Measurements from ENCODE around the gene UGT3A1. TPM values are rescaled to one million over a fixed set of nuclear protein-coding genes. Genes with fewer than 3 reads are reported as not detected.

UGT3A1 gene
- polyA plus RNA-seq, 1 of the 3 experiments (the other 2 are of a cell fraction) = not detected

DNA sequence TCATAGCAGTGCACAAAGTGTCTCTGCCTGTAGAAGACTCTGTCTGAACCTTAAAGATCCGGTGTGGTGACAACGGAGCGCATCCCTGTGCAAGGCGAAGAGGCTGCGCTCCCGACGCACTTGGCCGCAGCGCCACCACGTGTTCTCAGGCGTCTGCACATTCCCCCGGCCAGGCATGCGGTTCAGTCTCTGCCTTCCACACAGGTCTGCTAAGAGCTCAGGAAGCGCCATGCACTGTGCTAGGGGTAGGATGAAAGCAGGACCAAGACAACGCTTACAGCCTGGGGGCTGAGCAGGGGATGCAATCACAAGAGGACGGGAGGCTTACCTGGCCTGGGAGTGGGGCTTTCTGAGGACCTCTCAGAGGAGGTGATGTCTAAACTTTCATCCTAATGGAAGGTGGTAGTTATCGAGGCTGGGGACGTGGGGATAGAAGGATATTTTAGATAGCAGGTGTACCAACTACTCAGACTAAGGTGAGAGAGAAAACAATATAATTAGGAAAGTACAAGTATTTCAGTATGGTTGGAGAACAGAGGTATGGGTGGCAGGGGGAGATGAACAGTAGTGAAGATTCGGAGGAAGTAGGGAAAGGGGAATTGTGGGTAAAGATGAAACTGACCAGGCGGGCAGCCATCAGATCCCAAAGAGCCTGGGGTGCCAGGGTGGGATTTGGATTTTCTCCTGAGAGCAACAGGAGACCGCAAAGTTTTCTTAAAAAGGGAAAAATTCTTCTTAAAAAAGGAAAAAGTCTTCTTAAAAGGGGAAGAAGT, 66.1 kb downstream of the UGT3A1 start (continued):
- TF ChIP-seq, protein P1, sequence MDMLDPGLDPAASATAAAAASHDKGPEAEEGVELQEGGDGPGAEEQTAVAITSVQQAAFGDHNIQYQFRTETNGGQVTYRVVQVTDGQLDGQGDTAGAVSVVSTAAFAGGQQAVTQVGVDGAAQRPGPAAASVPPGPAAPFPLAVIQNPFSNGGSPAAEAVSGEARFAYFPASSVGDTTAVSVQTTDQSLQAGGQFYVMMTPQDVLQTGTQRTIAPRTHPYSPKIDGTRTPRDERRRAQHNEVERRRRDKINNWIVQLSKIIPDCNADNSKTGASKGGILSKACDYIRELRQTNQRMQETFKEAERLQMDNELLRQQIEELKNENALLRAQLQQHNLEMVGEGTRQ (IDR thresholded peaks at IDR 0.05; ENCODE audit: borderline replicate concordance, low read depth, low read length) = no peak

DNA sequence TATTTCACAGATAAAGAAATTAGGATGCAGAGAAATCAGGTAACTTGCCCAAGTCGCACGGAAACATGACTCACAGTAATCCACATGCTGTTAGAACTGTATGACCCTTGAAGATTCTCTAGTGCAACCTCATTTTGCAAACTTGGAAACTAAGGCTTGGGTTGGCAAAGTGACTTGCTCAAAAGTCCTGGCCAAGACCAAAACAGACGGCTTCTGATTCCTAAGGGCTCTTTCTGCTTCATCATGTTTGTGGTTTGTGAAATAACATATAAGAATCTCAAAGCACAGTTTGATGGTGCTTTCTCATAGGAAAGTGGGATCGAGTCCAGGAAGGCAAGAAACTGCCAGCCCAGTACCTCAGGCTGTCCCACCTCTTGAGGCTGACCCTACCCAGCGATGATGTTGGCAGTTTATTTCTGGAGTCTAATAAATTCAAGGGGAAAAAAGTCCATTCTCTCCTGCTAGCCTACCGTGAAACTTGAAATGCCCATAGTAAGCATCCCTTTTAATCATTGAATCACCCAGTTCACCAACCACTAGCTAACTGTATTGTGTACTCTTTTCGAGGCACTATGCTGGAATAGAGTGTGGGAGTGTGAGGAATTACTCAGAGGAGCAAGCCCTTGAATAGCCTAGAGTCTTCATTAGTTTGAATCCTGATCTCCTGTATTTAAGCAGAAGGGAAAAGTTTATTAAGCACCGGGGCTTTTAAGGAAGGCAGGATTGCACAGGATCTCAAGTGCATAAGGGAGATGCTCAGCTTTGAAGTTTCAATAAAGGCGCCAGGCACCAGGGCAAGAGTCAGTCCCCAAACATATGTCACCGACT, 66.9 kb downstream of the UGT3A1 start:
- Histone ChIP-seq H3K4me2 (peak overlapping the region; percentile 75), H3K9me3 (no peaks in the 10 kb centered on the region), H3K27ac (ENCODE audit: low read depth in 2 of 2, low read length in 1 of 2) (peak overlapping the region in 1 of 2 experiments; percentile 25; a peak in 2 of 4 replicates), H3K79me2 (ENCODE audit: insufficient read depth) (no peaks in the 10 kb centered on the region), H2AFZ (ENCODE audit: low read depth) (peak overlapping the region; percentile 65; the same call in 1 of the 2 replicates), H3K4me1 (ENCODE audit: control insufficient read depth in 1 of 2, insufficient read depth in 2 of 2, low read depth in 1 of 2, low read length in 1 of 2) (peaks cover 0 to 5% of the 10 kb centered on the region in 2 experiments; a peak in 2 of 4 replicates), H3K9me2 (no peaks in the 10 kb centered on the region), H3K27me3 (ENCODE audit: insufficient read depth) (no peaks in the 10 kb centered on the region), H3K9ac (no peak overlapping the region), H3K4me3 (ENCODE audit: low read depth in 2 of 2, low read length in 1 of 2) (peak overlapping the region; percentile 30 to 49; a peak in 3 of 4 replicates), H4K20me1 (ENCODE audit: insufficient read depth) (no peaks in the 10 kb centered on the region), H3K36me3 (replicated peaks in 1 of 2; ENCODE audit: control insufficient read depth in 1 of 2, insufficient read depth in 2 of 2, low read length in 1 of 2) (no peaks in the 10 kb centered on the region), H3F3A (replicated peaks; ENCODE audit: insufficient read depth) (peaks cover 3% of the 10 kb centered on the region)
- POLR2A ChIA-PET = no interaction called here
- CTCF ChIA-PET = interaction anchor here (0.6 to 4.9 kb wide), 32 partner anchors 10 to 837 kb away, joined by 3 to 150 read pairs (median 4); partner anchors contain the start of genes CAPSL, SPEF2 and UGT3A1
- WGBS (ENCODE audit: low lambda C conversion rate) = 25% methylated on average over 9 of the region's 10 CpGs
- DNase-seq = no peak
- TF ChIP-seq FOXM1 (IDR thresholded peaks at IDR 0.05; ENCODE audit: low read depth) (no peak), POLR2AphosphoS5 (IDR thresholded peaks at IDR 0.05; ENCODE audit: low read depth, low read length) (no peak), GATA2 (CRISPR knock-in tag; IDR thresholded peaks at IDR 0.05) (no peak), RAD21 (IDR thresholded peaks at IDR 0.05; ENCODE audit: low read length) (no peak), JUND (IDR thresholded peaks at IDR 0.05) (peak; percentile 32; the same call in 1 of the 2 replicates), NFIC (IDR thresholded peaks at IDR 0.05; ENCODE audit: borderline replicate concordance) (peak; percentile 38; the same call in 1 of the 2 replicates), GABPA (IDR thresholded peaks at IDR 0.05; ENCODE audit: low read depth) (no peak), FOSL2 (IDR thresholded peaks at IDR 0.05; ENCODE audit: borderline replicate concordance, low read depth) (0 out of 2 replicates have a peak, but pooled peaks have one; percentile 36), ELF1 (IDR thresholded peaks at IDR 0.05) (no peak), TEAD4 (IDR thresholded peaks at IDR 0.05; ENCODE audit: borderline replicate concordance, insufficient read depth) (no peak), RFX5 (IDR thresholded peaks at IDR 0.05; ENCODE audit: low read length) (no peak), TAF1 (IDR thresholded peaks at IDR 0.05; ENCODE audit: borderline replicate concordance, low read depth, low read length) (no peak)
- TF ChIP-seq, protein P2, sequence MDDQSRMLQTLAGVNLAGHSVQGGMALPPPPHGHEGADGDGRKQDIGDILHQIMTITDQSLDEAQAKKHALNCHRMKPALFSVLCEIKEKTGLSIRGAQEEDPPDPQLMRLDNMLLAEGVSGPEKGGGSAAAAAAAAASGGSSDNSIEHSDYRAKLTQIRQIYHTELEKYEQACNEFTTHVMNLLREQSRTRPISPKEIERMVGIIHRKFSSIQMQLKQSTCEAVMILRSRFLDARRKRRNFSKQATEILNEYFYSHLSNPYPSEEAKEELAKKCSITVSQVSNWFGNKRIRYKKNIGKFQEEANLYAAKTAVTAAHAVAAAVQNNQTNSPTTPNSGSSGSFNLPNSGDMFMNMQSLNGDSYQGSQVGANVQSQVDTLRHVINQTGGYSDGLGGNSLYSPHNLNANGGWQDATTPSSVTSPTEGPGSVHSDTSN (IDR thresholded peaks at IDR 0.05) = 0 out of 2 replicates have a peak, but pooled peaks have one; percentile 4
- TF ChIP-seq, protein P3, sequence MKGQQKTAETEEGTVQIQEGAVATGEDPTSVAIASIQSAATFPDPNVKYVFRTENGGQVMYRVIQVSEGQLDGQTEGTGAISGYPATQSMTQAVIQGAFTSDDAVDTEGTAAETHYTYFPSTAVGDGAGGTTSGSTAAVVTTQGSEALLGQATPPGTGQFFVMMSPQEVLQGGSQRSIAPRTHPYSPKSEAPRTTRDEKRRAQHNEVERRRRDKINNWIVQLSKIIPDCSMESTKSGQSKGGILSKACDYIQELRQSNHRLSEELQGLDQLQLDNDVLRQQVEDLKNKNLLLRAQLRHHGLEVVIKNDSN (IDR thresholded peaks at IDR 0.05; ENCODE audit: borderline replicate concordance, low read depth) = no peak
- TF ChIP-seq, protein P4, sequence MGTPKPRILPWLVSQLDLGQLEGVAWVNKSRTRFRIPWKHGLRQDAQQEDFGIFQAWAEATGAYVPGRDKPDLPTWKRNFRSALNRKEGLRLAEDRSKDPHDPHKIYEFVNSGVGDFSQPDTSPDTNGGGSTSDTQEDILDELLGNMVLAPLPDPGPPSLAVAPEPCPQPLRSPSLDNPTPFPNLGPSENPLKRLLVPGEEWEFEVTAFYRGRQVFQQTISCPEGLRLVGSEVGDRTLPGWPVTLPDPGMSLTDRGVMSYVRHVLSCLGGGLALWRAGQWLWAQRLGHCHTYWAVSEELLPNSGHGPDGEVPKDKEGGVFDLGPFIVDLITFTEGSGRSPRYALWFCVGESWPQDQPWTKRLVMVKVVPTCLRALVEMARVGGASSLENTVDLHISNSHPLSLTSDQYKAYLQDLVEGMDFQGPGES (IDR thresholded peaks at IDR 0.05; ENCODE audit: low read depth, low read length) = no peak
